Osteoblast (primary cell): ENCODE measurements around the gene WSCD2. TPM values are rescaled to one million over a fixed set of nuclear protein-coding genes. Genes with fewer than 3 reads are reported as not detected.

ENCODE experiments used
- DNase-seq: peaks from one replicate; pipeline ENCODE4 v3.0.0; 2011; ENCODE audit warnings: low spot score, mixed read lengths; ENCODE audit not compliant: insufficient read length; ENCODE audit errors: missing footprints
- H2AFZ ChIP-seq: 2 replicates; pipeline ENCODE4 v1.6.0; 2011; ENCODE audit warnings: mild to moderate bottlenecking, low read length
- H3K27ac ChIP-seq: 2 replicates; pipeline ENCODE4 v1.5.1; 2011; ENCODE audit warnings: mild to moderate bottlenecking, low read depth, low read length, moderate library complexity
- H3K27me3 ChIP-seq: 2 replicates; pipeline ENCODE4 v1.6.0; 2012; ENCODE audit warnings: mild to moderate bottlenecking, control low read depth, inconsistent platforms, low read length, moderate library complexity; ENCODE audit not compliant: insufficient read depth
- H3K36me3 ChIP-seq: 2 replicates; pipeline ENCODE4 v1.5.1; 2011; ENCODE audit warnings: mild to moderate bottlenecking, low read length, control low read depth, moderate library complexity; ENCODE audit not compliant: insufficient read depth
- H3K4me1 ChIP-seq: 2 replicates; pipeline ENCODE4 v1.5.1; 2011; ENCODE audit warnings: mild to moderate bottlenecking, low read length, control low read depth, moderate library complexity; ENCODE audit not compliant: insufficient read depth
- H3K4me2 ChIP-seq: 2 replicates; pipeline ENCODE4 v1.6.0; 2011; ENCODE audit warnings: mild to moderate bottlenecking, low read length; ENCODE audit not compliant: insufficient read depth
- H3K4me3 ChIP-seq: fragments of 200-600 bp; sonication (generic); 3 replicates; pipeline ENCODE4 v1.5.1; 2012; ENCODE audit warnings: mild to moderate bottlenecking, low read length, inconsistent platforms; ENCODE audit not compliant: insufficient read depth
- H3K79me2 ChIP-seq: 2 replicates; pipeline ENCODE4 v1.6.0; 2012; ENCODE audit warnings: mild to moderate bottlenecking, low read length, control low read depth, inconsistent platforms; ENCODE audit not compliant: insufficient read depth
- H3K9me3 ChIP-seq: 2 replicates; pipeline ENCODE4 v1.5.1; 2011; ENCODE audit warnings: low read depth, low read length, control low read depth
- H4K20me1 ChIP-seq: 2 replicates; pipeline ENCODE4 v1.6.0; 2012; ENCODE audit warnings: mild to moderate bottlenecking, low read length, control low read depth; ENCODE audit not compliant: insufficient read depth
- CTCF ChIP-seq: IDR thresholded peaks from 2 replicates; pipeline ENCODE4 v1.5.1; 2011; ENCODE audit warnings: mild to moderate bottlenecking, low read depth, low read length, moderate library complexity; ENCODE audit errors: extremely low read depth
- total RNA-seq: library from RNA; depleted of rRNA; stranded (reverse); fragments of >200 nt; gene quantifications from 2 replicates; pipeline ENCODE4 v1.2.3, GENCODE V29; 2012

Gene WSCD2
- total RNA-seq, 1 donor: 0.36 TPM

GRCh38 chr12:108087900-108088299 lies 41.2 kb upstream of the WSCD2 start:
- Histone ChIP-seq H3K4me1 (no peaks in the 10 kb centered on the region), H3K9me3 (peaks cover 2% of the 10 kb centered on the region), H3K36me3 (no peaks in the 10 kb centered on the region), H3K79me2 (no peaks in the 10 kb centered on the region), H3K27ac (no peak overlapping the region), H2AFZ (no peak overlapping the region), H3K4me2 (no peak overlapping the region), H3K27me3 (no peaks in the 10 kb centered on the region), H3K4me3 (no peak overlapping the region), H4K20me1 (no peaks in the 10 kb centered on the region)
- DNase-seq: no peak
- TF ChIP-seq CTCF: no peak

- Histone ChIP-seq H3K4me3 (no peak overlapping the region), H3K4me2 (no peak overlapping the region), H3K36me3 (no peaks in the 10 kb centered on the region), H3K9me3 (no peaks in the 10 kb centered on the region), H2AFZ (no peak overlapping the region), H4K20me1 (no peaks in the 10 kb centered on the region), H3K27me3 (no peaks in the 10 kb centered on the region), H3K27ac (no peak overlapping the region), H3K4me1 (no peaks in the 10 kb centered on the region), H3K79me2 (no peaks in the 10 kb centered on the region)
- DNase-seq: no peak
- TF ChIP-seq CTCF: no peak
These were observed 38.8 kb upstream of the WSCD2 start for GRCh38 chr12:108090107-108090899.

DNA sequence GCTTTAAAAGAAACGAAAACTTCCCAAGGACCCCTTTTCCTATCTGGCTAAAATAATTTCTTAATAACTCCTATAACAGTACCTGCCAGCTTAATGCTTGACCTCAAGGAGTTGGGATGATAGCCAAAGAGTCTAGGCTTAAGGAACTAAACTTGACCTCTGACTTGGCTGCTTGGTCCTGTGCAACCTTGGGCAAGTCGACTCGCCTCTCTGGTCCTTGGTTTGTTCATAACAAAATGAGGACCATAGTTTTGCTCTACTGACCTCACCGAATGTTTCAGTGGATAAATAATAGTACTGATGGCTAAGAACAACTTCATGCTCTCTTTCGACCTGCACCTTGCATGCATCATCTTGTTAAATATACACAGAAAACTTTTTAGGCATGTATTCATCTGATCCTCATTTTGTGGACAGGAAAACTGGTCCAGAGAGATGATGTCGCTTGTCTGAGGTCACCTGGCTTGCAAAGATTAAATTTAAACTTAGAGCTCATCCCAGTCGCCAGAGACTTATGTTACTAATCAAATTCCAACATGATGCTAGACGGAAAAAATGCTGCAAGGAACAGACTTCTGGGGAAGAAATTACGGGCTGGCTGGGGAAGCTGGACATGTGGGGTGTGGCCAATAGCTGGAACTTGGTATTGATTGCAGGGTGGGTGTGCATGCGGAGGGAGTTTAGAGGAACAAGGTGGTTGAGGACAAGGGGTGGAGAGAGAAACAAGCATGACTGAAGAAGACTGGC lies 38.0 kb upstream of the WSCD2 start:
- Histone ChIP-seq H2AFZ (no peak overlapping the region), H3K36me3 (no peaks in the 10 kb centered on the region), H3K27me3 (no peaks in the 10 kb centered on the region), H3K79me2 (no peaks in the 10 kb centered on the region), H3K4me2 (no peak overlapping the region), H4K20me1 (no peaks in the 10 kb centered on the region), H3K27ac (no peak overlapping the region), H3K4me1 (no peaks in the 10 kb centered on the region), H3K4me3 (no peak overlapping the region), H3K9me3 (no peaks in the 10 kb centered on the region)
- no peak for DNase-seq
- no peak for TF ChIP-seq CTCF

GRCh38 chr12:108091679-108092051 lies 37.4 kb upstream of the WSCD2 start:
- Histone ChIP-seq H3K27ac (no peak overlapping the region), H2AFZ (no peak overlapping the region), H3K9me3 (no peaks in the 10 kb centered on the region), H3K4me3 (no peak overlapping the region), H3K79me2 (no peaks in the 10 kb centered on the region), H3K4me2 (no peak overlapping the region), H3K27me3 (no peaks in the 10 kb centered on the region), H4K20me1 (no peaks in the 10 kb centered on the region), H3K36me3 (no peaks in the 10 kb centered on the region), H3K4me1 (no peaks in the 10 kb centered on the region)
- no peak for TF ChIP-seq CTCF
- no peak for DNase-seq
